K562 (cell line): ENCODE measurements around the gene CCL24. TPM values are rescaled to one million over a fixed set of nuclear protein-coding genes. Genes with fewer than 3 reads are reported as not detected.
A peak's percentile ranks its signal among the peaks of the same experiment; 100 is the strongest.

Source experiments
- EGR1 ChIP-seq: fragments of 450-650 bp; conservative IDR thresholded peaks from 2 replicates; pipeline ENCODE4 v1.6.1; 2017; ENCODE audit warnings: mild to moderate bottlenecking
- HDAC8 ChIP-seq: fragments of 450-650 bp; IDR thresholded peaks from 2 replicates; pipeline ENCODE4 v1.6.1; 2016; ENCODE audit warnings: mild to moderate bottlenecking, missing genetic modification characterization, moderate library complexity, missing compliant biosample characterization
- PHB2 ChIP-seq: fragments of 450-650 bp; IDR thresholded peaks from 2 replicates; pipeline ENCODE4 v1.6.1; 2017; ENCODE audit warnings: low read depth
- PML ChIP-seq: IDR thresholded peaks from 2 replicates; pipeline ENCODE4 v1.6.1; 2012; ENCODE audit warnings: low read length, inconsistent platforms
- TCF7 ChIP-seq: sonication (generic); IDR thresholded peaks from 2 replicates; pipeline ENCODE4 v1.6.1; 2016; ENCODE audit warnings: antibody characterized with exemption, borderline replicate concordance
- ZBTB17 ChIP-seq: fragments of 450-650 bp; formaldehyde crosslinking; IDR thresholded peaks from 2 replicates; pipeline ENCODE4 v1.4.0; 2020; ENCODE audit warnings: mild to moderate bottlenecking
- ZNF551 ChIP-seq: fragments of 250-450 bp; sonication (Bioruptor Pico); IDR thresholded peaks from 2 replicates; pipeline ENCODE4 v1.5.0; 2021; ENCODE audit warnings: mild to moderate bottlenecking, moderate library complexity
- polyA plus RNA-seq, 8 experiments: library from polyadenylated mRNA; depleted of rRNA in 4 of 8; stranded (reverse) in 5 of 8; unstranded in 3 of 8; fragments of >200 nt; fragmentation: Nextera tagmentation in 2 of 8; fragmentation: Illumina TruSeq in 1 of 8; extraction: Ambion mirVana in 2 of 8; extraction: Trizol in 1 of 8; gene quantifications; 2 replicates each; pipeline versions ENCODE4 v1.2.1 to v1.2.3, GENCODE V29; 2011 to 2014; ENCODE audit warnings: inconsistent platforms in 1 of 8, missing spikeins in 1 of 8
- total RNA-seq, 7 experiments: library from RNA; depleted of rRNA in 6 of 7; stranded (reverse); fragments of >200 nt in 6 of 7; fragmentation: Illumina TruSeq in 2 of 7; extraction: Trizol in 2 of 7; gene quantifications; 2 replicates each; pipeline versions ENCODE4 v1.2.1 to v1.2.3, GENCODE V29; 2011 to 2021; ENCODE audit warnings: low replicate concordance in 1 of 7
- TF ChIP-seq, protein P1 (sequence below): fragments of 200-800 bp; sonication (Bioruptor generic); IDR thresholded peaks from 2 replicates; pipeline ENCODE4 v1.6.1; 2017; ENCODE audit warnings: missing genetic modification characterization, missing compliant biosample characterization
- TF ChIP-seq, protein P2 (sequence below), 2 experiments: fragments of 150-350 bp in 1 of 2; IDR thresholded peaks; 2 replicates each; pipeline ENCODE4 v1.6.1; 2012 to 2016; ENCODE audit warnings: low read depth in 2 of 2, low read length in 2 of 2, mild to moderate bottlenecking in 1 of 2, moderate library complexity in 1 of 2
- TF ChIP-seq, protein P3 (sequence below): fragments of 250-450 bp; sonication (Bioruptor Pico); IDR thresholded peaks from 2 replicates; pipeline ENCODE4 v1.4.0; 2020; ENCODE audit warnings: mild to moderate bottlenecking, moderate library complexity
- TF ChIP-seq, protein P4 (sequence below): sonication (generic); formaldehyde crosslinking; IDR thresholded peaks from 2 replicates; pipeline ENCODE4 v1.8.0; 2023; ENCODE audit warnings: mild to moderate bottlenecking, missing genetic modification reagents

The CCL24 gene
- total and polyA plus RNA-seq, 9 of the 15 experiments (the other 6 are each of a cell fraction or from before 2014, with no cell fraction given) = 0.45 to 3.6 (median 0.95) TPM; not detected in 1

DNA sequence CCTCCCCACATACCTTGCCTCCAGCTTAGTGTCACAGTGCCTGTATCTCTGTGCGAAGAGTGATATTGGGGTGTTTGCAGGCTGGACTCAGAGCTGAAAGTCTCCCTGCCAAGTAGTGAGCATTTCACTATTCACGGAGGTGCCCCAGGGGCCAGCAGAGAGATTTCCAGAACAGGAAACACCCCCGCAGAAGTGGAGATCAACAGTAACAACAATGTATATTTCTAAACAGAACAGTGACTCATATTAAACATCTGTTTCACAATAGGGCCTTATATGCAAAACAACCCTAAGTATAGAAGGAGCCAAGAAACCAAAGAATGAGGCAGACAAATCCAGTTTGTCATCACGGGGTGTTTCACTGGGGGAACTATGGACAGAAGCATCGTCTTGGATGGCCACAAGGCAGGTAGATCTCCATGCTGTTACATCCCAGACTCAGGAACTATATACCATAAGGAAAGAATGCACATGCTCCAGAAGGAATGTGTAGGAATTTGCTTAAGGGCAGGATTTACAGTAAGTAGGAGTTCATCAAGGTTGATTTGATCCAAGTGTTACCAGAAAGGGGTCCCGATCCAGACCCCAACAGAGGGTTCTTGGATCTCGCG lies 29.3 kb upstream of the CCL24 start (continued):
- TF ChIP-seq, protein P1, sequence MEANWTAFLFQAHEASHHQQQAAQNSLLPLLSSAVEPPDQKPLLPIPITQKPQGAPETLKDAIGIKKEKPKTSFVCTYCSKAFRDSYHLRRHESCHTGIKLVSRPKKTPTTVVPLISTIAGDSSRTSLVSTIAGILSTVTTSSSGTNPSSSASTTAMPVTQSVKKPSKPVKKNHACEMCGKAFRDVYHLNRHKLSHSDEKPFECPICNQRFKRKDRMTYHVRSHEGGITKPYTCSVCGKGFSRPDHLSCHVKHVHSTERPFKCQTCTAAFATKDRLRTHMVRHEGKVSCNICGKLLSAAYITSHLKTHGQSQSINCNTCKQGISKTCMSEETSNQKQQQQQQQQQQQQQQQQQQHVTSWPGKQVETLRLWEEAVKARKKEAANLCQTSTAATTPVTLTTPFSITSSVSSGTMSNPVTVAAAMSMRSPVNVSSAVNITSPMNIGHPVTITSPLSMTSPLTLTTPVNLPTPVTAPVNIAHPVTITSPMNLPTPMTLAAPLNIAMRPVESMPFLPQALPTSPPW (CRISPR knock-in tag) = peak; percentile 53
- 0 out of 2 replicates have a peak, but pooled peaks have one; percentile 53 for TF ChIP-seq ZNF551 (CRISPR knock-in tag)
- TF ChIP-seq, protein P2, sequence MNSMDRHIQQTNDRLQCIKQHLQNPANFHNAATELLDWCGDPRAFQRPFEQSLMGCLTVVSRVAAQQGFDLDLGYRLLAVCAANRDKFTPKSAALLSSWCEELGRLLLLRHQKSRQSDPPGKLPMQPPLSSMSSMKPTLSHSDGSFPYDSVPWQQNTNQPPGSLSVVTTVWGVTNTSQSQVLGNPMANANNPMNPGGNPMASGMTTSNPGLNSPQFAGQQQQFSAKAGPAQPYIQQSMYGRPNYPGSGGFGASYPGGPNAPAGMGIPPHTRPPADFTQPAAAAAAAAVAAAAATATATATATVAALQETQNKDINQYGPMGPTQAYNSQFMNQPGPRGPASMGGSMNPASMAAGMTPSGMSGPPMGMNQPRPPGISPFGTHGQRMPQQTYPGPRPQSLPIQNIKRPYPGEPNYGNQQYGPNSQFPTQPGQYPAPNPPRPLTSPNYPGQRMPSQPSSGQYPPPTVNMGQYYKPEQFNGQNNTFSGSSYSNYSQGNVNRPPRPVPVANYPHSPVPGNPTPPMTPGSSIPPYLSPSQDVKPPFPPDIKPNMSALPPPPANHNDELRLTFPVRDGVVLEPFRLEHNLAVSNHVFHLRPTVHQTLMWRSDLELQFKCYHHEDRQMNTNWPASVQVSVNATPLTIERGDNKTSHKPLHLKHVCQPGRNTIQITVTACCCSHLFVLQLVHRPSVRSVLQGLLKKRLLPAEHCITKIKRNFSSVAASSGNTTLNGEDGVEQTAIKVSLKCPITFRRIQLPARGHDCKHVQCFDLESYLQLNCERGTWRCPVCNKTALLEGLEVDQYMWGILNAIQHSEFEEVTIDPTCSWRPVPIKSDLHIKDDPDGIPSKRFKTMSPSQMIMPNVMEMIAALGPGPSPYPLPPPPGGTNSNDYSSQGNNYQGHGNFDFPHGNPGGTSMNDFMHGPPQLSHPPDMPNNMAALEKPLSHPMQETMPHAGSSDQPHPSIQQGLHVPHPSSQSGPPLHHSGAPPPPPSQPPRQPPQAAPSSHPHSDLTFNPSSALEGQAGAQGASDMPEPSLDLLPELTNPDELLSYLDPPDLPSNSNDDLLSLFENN (IDR thresholded peaks at IDR 0.05; ENCODE audit: low read depth in 2 of 2, low read length in 2 of 2) = peak in 1 of 2 experiments; percentile 57; a peak in 1 of 4 replicates
- no peak for TF ChIP-seq PHB2
- TF ChIP-seq, protein P3, sequence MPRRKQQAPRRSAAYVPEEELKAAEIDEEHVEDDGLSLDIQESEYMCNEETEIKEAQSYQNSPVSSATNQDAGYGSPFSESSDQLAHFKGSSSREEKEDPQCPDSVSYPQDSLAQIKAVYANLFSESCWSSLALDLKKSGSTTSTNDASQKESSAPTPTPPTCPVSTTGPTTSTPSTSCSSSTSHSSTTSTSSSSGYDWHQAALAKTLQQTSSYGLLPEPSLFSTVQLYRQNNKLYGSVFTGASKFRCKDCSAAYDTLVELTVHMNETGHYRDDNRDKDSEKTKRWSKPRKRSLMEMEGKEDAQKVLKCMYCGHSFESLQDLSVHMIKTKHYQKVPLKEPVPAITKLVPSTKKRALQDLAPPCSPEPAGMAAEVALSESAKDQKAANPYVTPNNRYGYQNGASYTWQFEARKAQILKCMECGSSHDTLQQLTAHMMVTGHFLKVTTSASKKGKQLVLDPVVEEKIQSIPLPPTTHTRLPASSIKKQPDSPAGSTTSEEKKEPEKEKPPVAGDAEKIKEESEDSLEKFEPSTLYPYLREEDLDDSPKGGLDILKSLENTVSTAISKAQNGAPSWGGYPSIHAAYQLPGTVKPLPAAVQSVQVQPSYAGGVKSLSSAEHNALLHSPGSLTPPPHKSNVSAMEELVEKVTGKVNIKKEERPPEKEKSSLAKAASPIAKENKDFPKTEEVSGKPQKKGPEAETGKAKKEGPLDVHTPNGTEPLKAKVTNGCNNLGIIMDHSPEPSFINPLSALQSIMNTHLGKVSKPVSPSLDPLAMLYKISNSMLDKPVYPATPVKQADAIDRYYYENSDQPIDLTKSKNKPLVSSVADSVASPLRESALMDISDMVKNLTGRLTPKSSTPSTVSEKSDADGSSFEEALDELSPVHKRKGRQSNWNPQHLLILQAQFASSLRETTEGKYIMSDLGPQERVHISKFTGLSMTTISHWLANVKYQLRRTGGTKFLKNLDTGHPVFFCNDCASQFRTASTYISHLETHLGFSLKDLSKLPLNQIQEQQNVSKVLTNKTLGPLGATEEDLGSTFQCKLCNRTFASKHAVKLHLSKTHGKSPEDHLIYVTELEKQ (CRISPR knock-in tag) = no peak
- TF ChIP-seq PML = peak; percentile 90
- TF ChIP-seq ZBTB17 (CRISPR knock-in tag) = no peak
- peak; percentile 94 for TF ChIP-seq EGR1
- TF ChIP-seq HDAC8 = no peak
- no peak for TF ChIP-seq TCF7
- TF ChIP-seq, protein P4, sequence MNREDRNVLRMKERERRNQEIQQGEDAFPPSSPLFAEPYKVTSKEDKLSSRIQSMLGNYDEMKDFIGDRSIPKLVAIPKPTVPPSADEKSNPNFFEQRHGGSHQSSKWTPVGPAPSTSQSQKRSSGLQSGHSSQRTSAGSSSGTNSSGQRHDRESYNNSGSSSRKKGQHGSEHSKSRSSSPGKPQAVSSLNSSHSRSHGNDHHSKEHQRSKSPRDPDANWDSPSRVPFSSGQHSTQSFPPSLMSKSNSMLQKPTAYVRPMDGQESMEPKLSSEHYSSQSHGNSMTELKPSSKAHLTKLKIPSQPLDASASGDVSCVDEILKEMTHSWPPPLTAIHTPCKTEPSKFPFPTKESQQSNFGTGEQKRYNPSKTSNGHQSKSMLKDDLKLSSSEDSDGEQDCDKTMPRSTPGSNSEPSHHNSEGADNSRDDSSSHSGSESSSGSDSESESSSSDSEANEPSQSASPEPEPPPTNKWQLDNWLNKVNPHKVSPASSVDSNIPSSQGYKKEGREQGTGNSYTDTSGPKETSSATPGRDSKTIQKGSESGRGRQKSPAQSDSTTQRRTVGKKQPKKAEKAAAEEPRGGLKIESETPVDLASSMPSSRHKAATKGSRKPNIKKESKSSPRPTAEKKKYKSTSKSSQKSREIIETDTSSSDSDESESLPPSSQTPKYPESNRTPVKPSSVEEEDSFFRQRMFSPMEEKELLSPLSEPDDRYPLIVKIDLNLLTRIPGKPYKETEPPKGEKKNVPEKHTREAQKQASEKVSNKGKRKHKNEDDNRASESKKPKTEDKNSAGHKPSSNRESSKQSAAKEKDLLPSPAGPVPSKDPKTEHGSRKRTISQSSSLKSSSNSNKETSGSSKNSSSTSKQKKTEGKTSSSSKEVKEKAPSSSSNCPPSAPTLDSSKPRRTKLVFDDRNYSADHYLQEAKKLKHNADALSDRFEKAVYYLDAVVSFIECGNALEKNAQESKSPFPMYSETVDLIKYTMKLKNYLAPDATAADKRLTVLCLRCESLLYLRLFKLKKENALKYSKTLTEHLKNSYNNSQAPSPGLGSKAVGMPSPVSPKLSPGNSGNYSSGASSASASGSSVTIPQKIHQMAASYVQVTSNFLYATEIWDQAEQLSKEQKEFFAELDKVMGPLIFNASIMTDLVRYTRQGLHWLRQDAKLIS (CRISPR knock-in tag) = no peak
